BE2C (cell line): ENCODE results near the gene ARHGEF26.

Source experiments
- DNase-seq: peaks from one replicate; pipeline ENCODE4 v3.0.0-alpha.2; 2020
- H3K27me3 ChIP-seq: fragments of 250-450 bp; sonication (Bioruptor Pico); 2 replicates; pipeline ENCODE4 v1.5.1; 2020; ENCODE audit warnings: mild to moderate bottlenecking
- H3K36me3 ChIP-seq: fragments of 250-450 bp; sonication (Bioruptor Pico); 2 replicates; pipeline ENCODE4 v1.5.1; 2020; ENCODE audit warnings: mild to moderate bottlenecking
- H3K4me1 ChIP-seq: fragments of 250-450 bp; sonication (Bioruptor Pico); 2 replicates; pipeline ENCODE4 v1.5.1; 2020
- H3K4me3 ChIP-seq: 2 replicates; pipeline ENCODE4 v1.5.1; 2011; ENCODE audit warnings: low read depth, low read length
- H3K9me3 ChIP-seq: fragments of 250-450 bp; sonication (Bioruptor Pico); 2 replicates; pipeline ENCODE4 v1.5.1; 2020
- CTCF ChIP-seq: IDR thresholded peaks from 2 replicates; pipeline ENCODE4 v1.5.1; 2012; ENCODE audit warnings: mild to moderate bottlenecking, low read depth, low read length

Gene ARHGEF26

GRCh38 chr3:154224866-154225265 lies 103.7 kb downstream of the ARHGEF26 start:
- no peak overlapping the region for H3K4me3 ChIP-seq
- no peaks in the 10 kb centered on the region for H3K9me3 ChIP-seq
- H3K4me1 ChIP-seq = no peaks in the 10 kb centered on the region
- no peaks in the 10 kb centered on the region for H3K27me3 ChIP-seq
- no peak for TF ChIP-seq CTCF
- no peak for DNase-seq
- no peaks in the 10 kb centered on the region for H3K36me3 ChIP-seq

GRCh38 chr3:154225536-154225935 lies 104.3 kb downstream of the ARHGEF26 start:
- DNase-seq = no peak
- TF ChIP-seq CTCF = no peak
- H3K36me3 ChIP-seq = no peaks in the 10 kb centered on the region
- H3K27me3 ChIP-seq = no peaks in the 10 kb centered on the region
- H3K4me1 ChIP-seq = no peaks in the 10 kb centered on the region
- no peak overlapping the region for H3K4me3 ChIP-seq
- no peaks in the 10 kb centered on the region for H3K9me3 ChIP-seq

- H3K4me1 ChIP-seq = no peaks in the 10 kb centered on the region
- TF ChIP-seq CTCF = no peak
- no peak for DNase-seq
Observed at GRCh38 chr3:154227531-154227930, 106.3 kb downstream of the ARHGEF26 start.

DNA sequence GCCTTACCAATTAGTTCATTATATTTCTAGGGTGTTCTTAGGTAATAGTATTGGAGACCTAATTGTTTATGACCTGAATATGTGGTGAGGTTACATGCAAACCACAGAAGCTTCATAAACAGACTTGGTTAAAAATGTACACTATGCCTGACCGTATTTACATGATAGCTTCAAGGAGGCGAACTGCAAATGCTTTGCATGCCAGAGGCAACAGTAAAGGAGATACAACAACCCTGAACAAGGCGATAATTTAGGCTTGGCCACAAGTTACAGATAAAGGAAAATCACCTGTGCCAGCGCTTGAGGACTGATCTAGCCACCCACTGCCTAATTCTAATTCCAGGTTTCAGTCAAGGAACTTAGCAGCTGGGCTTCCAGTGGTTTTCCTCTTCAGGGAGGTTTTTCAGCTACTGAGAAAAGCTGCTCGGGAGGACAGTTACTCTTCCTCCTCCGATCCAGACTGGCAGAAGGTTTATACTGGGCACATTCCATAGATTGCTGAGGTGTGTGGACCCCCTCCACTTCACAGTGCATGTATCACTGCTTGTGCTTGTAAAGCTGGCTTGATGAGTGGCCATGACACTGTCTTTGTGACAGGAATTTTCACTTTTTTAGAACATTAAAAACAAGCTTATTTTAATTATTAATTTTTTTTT lies 107.5 kb downstream of the ARHGEF26 start:
- TF ChIP-seq CTCF = no peak
- no peaks in the 10 kb centered on the region for H3K9me3 ChIP-seq
- no peak overlapping the region for H3K4me3 ChIP-seq
- DNase-seq = no peak
- H3K36me3 ChIP-seq = no peaks in the 10 kb centered on the region
- no peaks in the 10 kb centered on the region for H3K4me1 ChIP-seq
- no peaks in the 10 kb centered on the region for H3K27me3 ChIP-seq

More at GRCh38 chr3:154227531-154227930, 106.3 kb downstream of the ARHGEF26 start:
- Histone ChIP-seq H3K27me3 (no peaks in the 10 kb centered on the region), H3K36me3 (no peaks in the 10 kb centered on the region), H3K4me3 (no peak overlapping the region), H3K9me3 (no peaks in the 10 kb centered on the region)

DNA sequence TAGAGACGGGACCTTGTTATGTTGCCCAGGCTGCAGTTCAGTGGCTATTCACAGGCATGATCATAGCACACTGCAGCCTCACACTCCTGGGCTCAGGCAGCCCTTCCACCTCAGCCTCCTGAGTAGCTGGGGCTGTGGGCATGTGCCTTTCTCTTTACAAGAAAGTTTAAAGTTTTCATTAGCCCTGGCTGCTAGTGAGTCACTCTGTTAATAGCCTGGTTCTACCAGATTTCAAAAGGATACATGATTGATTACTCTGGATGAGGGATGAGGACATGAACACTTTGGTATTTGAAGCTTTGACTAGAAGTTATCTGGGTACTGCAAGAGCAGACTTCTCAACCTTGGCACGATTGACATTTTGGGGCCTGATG lies 108.0 kb downstream of the ARHGEF26 start:
- H3K4me3 ChIP-seq = no peak overlapping the region
- DNase-seq = no peak
- H3K9me3 ChIP-seq = no peaks in the 10 kb centered on the region
- no peaks in the 10 kb centered on the region for H3K36me3 ChIP-seq
- no peaks in the 10 kb centered on the region for H3K27me3 ChIP-seq
- no peak for TF ChIP-seq CTCF
- H3K4me1 ChIP-seq = no peaks in the 10 kb centered on the region

DNA sequence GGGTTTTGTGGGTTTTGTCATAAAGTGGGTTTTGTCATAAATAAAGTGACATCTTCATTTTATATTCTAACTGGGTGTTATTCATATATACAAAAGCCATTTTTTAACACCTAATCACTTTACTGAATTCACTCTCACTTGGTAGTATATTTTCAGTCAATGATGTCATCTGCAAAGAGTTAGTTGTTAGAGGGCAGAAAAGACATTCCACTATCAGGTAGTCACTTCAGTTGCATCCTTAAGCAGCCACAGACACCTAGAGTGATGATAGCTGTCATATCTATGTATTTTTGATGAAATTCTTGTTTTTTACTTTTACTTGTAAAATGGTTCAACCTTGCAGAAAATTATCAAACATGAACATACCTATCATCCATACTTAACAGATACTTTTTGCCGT lies 114.1 kb downstream of the ARHGEF26 start:
- Histone ChIP-seq H3K27me3 (no peaks in the 10 kb centered on the region), H3K9me3 (no peaks in the 10 kb centered on the region), H3K36me3 (no peaks in the 10 kb centered on the region), H3K4me3 (no peak overlapping the region), H3K4me1 (no peaks in the 10 kb centered on the region)
- no peak for DNase-seq
- TF ChIP-seq CTCF = no peak
